ENCODE measurements around the gene SETBP1. TPM values are rescaled to one million over a fixed set of nuclear protein-coding genes. Genes with fewer than 3 reads are reported as not detected.

Gene SETBP1
- total RNA-seq, 1 experiment from 2014 or later: 0.23 TPM

- Histone ChIP-seq H3K9me3 (ENCODE audit: control insufficient read depth, insufficient read depth, low read depth, low read length) (no peaks in the 10 kb centered on the region), H3K27me3 (ENCODE audit: control insufficient read depth, insufficient read depth, low read length) (no peaks in the 10 kb centered on the region), H3K36me3 (ENCODE audit: control insufficient read depth, insufficient read depth, low read length) (no peaks in the 10 kb centered on the region), H3K4me3 (ENCODE audit: low read depth in 2 of 2, low read length in 2 of 2) (no peak overlapping the region), H3K27ac (ENCODE audit: low read length) (no peak overlapping the region), H3K4me1 (ENCODE audit: control insufficient read depth, insufficient read depth, low read length) (no peaks in the 10 kb centered on the region)
- ATAC-seq: no peak
- in situ Hi-C loops (cut with HindIII; ENCODE audit: low pct_unique_long_range_greater_than_20kb, low sequenced_read_pairs): no loop called here
- DNase-seq (ENCODE audit: low read depth, low spot score): no peak
- ChIA-PET POLR2A (no interaction called here), CTCF (no interaction called here)
- intact Hi-C loops (cut with micrococcal nuclease; ENCODE audit: unreplicated experiment): no loop called here
- no TSS peak for BruUV-seq (replicated peaks)
- no peak for TF ChIP-seq TCF7L2 (IDR thresholded peaks at IDR 0.05; ENCODE audit: low read depth, low read length)
These were observed 343.8 kb downstream of the SETBP1 start for GRCh38 chr18:45024357-45025088.

- Histone ChIP-seq H3K4me3 (ENCODE audit: low read depth in 2 of 2, low read length in 2 of 2) (no peak overlapping the region), H3K36me3 (ENCODE audit: control insufficient read depth, insufficient read depth, low read length) (no peaks in the 10 kb centered on the region), H3K27ac (ENCODE audit: low read length) (no peak overlapping the region), H3K9me3 (ENCODE audit: control insufficient read depth, insufficient read depth, low read depth, low read length) (no peaks in the 10 kb centered on the region), H3K27me3 (ENCODE audit: control insufficient read depth, insufficient read depth, low read length) (no peaks in the 10 kb centered on the region), H3K4me1 (ENCODE audit: control insufficient read depth, insufficient read depth, low read length) (no peaks in the 10 kb centered on the region)
- CTCF ChIA-PET: no interaction called here
- intact Hi-C loops (cut with micrococcal nuclease; ENCODE audit: unreplicated experiment) (no loop called here), in situ Hi-C loops (cut with HindIII; ENCODE audit: low pct_unique_long_range_greater_than_20kb, low sequenced_read_pairs) (no loop called here)
- DNase-seq (ENCODE audit: low read depth, low spot score) (no peak), ATAC-seq (no peak)
- TF ChIP-seq POLR2AphosphoS5 (IDR thresholded peaks at IDR 0.05; ENCODE audit: low read depth, low read length) (no peak), SIN3A (IDR thresholded peaks at IDR 0.05; ENCODE audit: borderline replicate concordance, insufficient read depth, low read depth, low read length) (no peak), TCF7L2 (IDR thresholded peaks at IDR 0.05; ENCODE audit: low read depth, low read length) (no peak), REST (IDR thresholded peaks at IDR 0.05; ENCODE audit: insufficient read depth in 1 of 2, low read depth in 2 of 2, low read length in 1 of 2) (no peak), CTCF (IDR thresholded peaks at IDR 0.05) (no peak)
- POLR2A ChIA-PET: no interaction called here
- BruUV-seq (replicated peaks): no TSS peak
These were observed 344.4 kb downstream of the SETBP1 start for GRCh38 chr18:45025089-45025450.

- H3K36me3 ChIP-seq (ENCODE audit: control insufficient read depth, insufficient read depth, low read length): no peaks in the 10 kb centered on the region
- H3K4me3 ChIP-seq (ENCODE audit: low read depth in 2 of 2, low read length in 2 of 2): no peak overlapping the region
- TF ChIP-seq TCF7L2 (IDR thresholded peaks at IDR 0.05; ENCODE audit: low read depth, low read length): no peak
- TF ChIP-seq REST (IDR thresholded peaks at IDR 0.05; ENCODE audit: insufficient read depth in 1 of 2, low read depth in 2 of 2, low read length in 1 of 2): no peak
- no peak for TF ChIP-seq CTCF (IDR thresholded peaks at IDR 0.05)
- no peak for TF ChIP-seq POLR2AphosphoS5 (IDR thresholded peaks at IDR 0.05; ENCODE audit: low read depth, low read length)
- TF ChIP-seq SIN3A (IDR thresholded peaks at IDR 0.05; ENCODE audit: borderline replicate concordance, insufficient read depth, low read depth, low read length): no peak
- no peaks in the 10 kb centered on the region for H3K9me3 ChIP-seq (ENCODE audit: control insufficient read depth, insufficient read depth, low read depth, low read length)
- no peak for ATAC-seq
- no peak overlapping the region for H3K27ac ChIP-seq (ENCODE audit: low read length)
- H3K4me1 ChIP-seq (ENCODE audit: control insufficient read depth, insufficient read depth, low read length): no peaks in the 10 kb centered on the region
- H3K27me3 ChIP-seq (ENCODE audit: control insufficient read depth, insufficient read depth, low read length): no peaks in the 10 kb centered on the region
- POLR2A ChIA-PET: no interaction called here
- intact Hi-C loops (cut with micrococcal nuclease; ENCODE audit: unreplicated experiment): no loop called here
- no peak for DNase-seq (ENCODE audit: low read depth, low spot score)
- BruUV-seq (replicated peaks): no TSS peak
- in situ Hi-C loops (cut with HindIII; ENCODE audit: low pct_unique_long_range_greater_than_20kb, low sequenced_read_pairs): no loop called here
- CTCF ChIA-PET: no interaction called here
These were observed 345.5 kb downstream of the SETBP1 start for GRCh38 chr18:45026162-45026561.
